GM12801 (cell line): ENCODE results near the gene USP8.

Source experiments
- CTCF ChIP-seq: IDR thresholded peaks from one replicate; pipeline ENCODE4 v1.5.1; 2011; ENCODE audit warnings: control low read depth; ENCODE audit not compliant: insufficient read length; ENCODE audit errors: extremely low read depth

USP8 gene

DNA sequence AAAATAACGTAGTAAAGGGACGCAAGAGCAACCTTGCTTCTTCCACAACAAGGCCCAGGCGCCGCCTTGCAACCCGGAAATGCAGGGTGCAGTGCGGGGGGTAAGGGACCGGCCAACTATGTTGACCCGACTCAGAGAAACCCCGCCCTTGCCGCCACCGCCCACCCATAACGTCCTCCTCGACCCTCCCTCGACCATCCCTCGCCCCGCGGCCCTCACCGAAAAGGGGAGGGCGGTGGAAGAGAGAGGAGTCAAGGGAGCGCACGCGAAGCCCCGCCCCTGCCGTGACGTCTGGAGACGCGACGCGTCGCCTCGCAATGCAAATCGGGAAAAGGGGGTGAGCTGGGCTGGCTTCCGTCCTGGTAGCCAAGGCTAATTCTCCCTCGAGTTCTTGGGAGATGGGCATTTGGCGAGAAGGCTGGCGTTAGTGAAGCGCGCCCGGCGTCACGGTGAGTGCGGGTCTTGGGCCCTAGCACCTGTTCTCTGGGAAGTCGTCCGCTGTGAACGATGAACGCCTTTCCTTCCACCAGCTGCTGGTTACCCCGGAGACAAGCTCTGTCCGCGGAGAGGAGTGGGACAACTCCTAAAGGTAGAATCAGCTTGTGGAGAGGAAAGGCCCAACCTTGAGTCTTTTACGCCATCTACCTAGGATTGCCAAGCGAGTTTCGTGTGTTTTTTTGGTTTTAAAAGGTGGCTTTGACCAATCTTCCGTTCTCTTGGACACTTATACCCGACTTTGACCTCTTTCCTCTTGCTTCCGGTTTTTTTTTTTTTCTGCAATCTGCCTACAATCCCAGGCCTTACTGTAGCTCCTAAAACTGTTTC lies at the start of gene USP8:
TSS of gene USP8 (plus strand) at position 340 of the 825 bp plus-strand sequence. CDS start 14,669 bp downstream, outside the sequence.
- TF ChIP-seq CTCF = no peak

DNA sequence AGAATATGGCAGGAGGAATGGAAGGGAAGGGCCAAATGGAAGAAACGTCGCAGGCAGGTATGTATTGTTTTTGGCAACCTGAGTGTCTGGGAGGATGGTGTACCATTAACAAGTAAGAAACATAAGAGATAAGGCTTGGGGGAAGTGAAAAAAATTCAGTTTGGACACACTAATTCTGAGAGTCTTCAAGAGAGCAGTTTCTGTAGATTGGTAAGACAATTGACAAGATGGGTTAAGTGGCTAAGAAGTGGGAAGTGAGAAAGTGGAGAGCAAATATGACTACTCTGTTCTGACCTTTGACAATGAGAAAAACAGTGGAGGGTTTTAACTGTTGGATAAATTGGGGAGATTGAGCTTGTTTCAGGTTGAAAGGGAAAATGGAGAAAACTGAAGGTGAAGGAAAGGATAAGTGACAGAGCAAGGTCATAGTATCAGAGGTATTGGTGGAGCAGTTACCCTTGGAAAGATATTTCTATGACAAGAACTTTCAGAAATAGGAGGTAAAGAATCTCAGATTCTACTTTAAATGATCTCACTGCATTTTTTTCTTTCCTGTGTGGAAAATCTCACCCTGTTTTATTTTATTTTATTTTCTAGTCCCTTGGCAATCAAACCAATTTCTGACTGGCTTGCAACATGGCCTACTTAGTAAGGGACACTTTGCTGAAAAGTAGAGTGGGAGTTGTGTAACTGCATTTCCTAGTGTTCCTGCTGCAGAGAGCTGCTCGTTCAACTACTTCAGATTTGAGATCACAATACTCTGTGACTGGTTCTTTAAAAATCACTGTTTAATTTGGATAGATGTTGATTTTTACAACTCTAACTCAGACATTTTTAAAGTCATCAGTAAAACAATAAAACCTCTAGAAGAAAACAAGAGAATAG lies 46.1 kb upstream of the USP8 start:
- TF ChIP-seq CTCF = no peak

- TF ChIP-seq CTCF = no peak
Observed at GRCh38 chr15:50378776-50379175, 45.4 kb upstream of the USP8 start.

DNA sequence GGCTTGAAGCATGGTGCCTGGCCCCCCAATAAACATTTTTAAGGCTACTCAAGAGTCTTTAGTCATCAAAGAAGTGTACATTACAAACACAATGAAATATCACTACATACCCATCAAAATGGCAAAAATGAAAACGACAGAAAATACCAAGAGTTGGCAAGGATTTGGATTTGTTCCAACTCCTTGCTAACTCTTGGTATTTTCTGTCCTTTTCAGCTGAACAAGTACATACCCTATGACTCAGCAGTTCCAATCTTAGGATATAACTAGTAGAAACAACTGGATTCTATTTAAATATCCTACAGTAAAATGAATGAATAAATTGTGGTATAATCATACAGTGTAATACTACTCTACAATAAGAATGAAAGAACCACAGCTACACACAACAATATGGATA lies 44.1 kb upstream of the USP8 start:
- TF ChIP-seq CTCF = no peak

- TF ChIP-seq CTCF = no peak
Observed at GRCh38 chr15:50381438-50381837, 42.8 kb upstream of the USP8 start.

DNA sequence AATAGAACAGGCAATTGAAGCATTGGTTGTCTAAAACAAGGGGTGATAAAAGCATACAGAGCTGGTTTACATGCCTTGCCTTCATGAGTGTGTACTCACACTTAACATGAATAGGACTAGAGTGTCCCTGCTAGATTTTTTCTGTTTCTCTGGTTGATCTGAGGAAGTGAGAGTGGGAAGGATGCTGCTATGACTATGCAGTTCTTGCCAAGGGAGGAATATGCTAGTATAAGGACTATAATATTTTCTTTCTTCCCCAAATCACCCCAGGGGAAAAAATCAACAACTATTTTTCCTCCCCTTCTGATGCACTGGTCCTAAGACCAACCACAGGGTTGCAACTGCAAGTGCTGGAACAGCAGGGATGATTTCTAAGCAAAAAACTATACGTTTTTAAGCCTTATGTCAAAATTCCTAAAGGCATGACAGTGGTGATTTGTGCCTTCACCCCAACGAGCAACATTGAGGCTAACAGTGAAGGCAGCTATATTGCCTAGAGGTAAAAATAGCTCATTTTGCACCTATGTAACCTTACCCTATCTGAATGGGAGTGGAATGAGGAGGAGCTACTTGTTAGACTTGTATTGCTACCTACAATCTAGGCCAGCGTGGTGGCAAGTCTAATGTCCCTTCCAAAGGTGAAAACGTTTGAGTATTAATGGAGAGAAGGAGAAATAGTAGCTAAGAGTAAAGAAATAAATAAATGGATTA lies 33.5 kb upstream of the USP8 start:
- no peak for TF ChIP-seq CTCF

- TF ChIP-seq CTCF = no peak
Observed at GRCh38 chr15:50411870-50412269, 12.3 kb upstream of the USP8 start.
